Measurements from ENCODE around the gene LAMC2. TPM values are rescaled to one million over a fixed set of nuclear protein-coding genes. Genes with fewer than 3 reads are reported as not detected.

The LAMC2 gene
- total and polyA plus RNA-seq, 2 of the 13 experiments (the other 11 are each of a cell fraction or from before 2014, with no cell fraction given), result 0.03 TPM; not detected in 1

- CTCF ChIA-PET (ENCODE audit: low intra/inter-chr PET ratio, low total read pairs), result no interaction called here
- in situ Hi-C loops (cut with HindIII; ENCODE audit: extremely low pct_ligation_motif_present, low pct_unique_long_range_greater_than_20kb) (no loop called here), intact Hi-C loops (cut with micrococcal nuclease; ENCODE audit: unreplicated experiment) (no loop called here)
- H3K4me2 ChIP-seq (ENCODE audit: low read depth, low read length), result no peak overlapping the region
- no peaks in the 10 kb centered on the region for H3K9me3 ChIP-seq (ENCODE audit: low read length)
- H3K27ac ChIP-seq (ENCODE audit: extremely low read length, insufficient read depth, low read length), result no peak overlapping the region
- H4K20me1 ChIP-seq (ENCODE audit: insufficient read depth, low read length), result no peaks in the 10 kb centered on the region
- no peaks in the 10 kb centered on the region for H3K79me2 ChIP-seq (ENCODE audit: insufficient read depth, low read length)
- WGBS (ENCODE audit: low lambda C conversion rate), result 28% methylated on average over 3 of the region's 3 CpGs
- TF ChIP-seq, protein P1, sequence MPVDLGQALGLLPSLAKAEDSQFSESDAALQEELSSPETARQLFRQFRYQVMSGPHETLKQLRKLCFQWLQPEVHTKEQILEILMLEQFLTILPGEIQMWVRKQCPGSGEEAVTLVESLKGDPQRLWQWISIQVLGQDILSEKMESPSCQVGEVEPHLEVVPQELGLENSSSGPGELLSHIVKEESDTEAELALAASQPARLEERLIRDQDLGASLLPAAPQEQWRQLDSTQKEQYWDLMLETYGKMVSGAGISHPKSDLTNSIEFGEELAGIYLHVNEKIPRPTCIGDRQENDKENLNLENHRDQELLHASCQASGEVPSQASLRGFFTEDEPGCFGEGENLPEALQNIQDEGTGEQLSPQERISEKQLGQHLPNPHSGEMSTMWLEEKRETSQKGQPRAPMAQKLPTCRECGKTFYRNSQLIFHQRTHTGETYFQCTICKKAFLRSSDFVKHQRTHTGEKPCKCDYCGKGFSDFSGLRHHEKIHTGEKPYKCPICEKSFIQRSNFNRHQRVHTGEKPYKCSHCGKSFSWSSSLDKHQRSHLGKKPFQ (CRISPR knock-in tag; IDR thresholded peaks at IDR 0.05; ENCODE audit: insufficient replicate concordance), result no peak
- TF ChIP-seq PRMT3 (CRISPR knock-in tag; IDR thresholded peaks at IDR 0.05; ENCODE audit: borderline replicate concordance, low read depth), result no peak
- no peak for TF ChIP-seq MIXL1 (CRISPR knock-in tag; IDR thresholded peaks at IDR 0.05)
- no peak for TF ChIP-seq CBX2 (IDR thresholded peaks at IDR 0.05; ENCODE audit: low read depth, low read length)
- TF ChIP-seq CBX2 (CRISPR knock-in tag; IDR thresholded peaks at IDR 0.05; ENCODE audit: low read depth), result no peak
- no peak for TF ChIP-seq ZNF430 (CRISPR knock-in tag; IDR thresholded peaks at IDR 0.05)
- TF ChIP-seq, protein P2, sequence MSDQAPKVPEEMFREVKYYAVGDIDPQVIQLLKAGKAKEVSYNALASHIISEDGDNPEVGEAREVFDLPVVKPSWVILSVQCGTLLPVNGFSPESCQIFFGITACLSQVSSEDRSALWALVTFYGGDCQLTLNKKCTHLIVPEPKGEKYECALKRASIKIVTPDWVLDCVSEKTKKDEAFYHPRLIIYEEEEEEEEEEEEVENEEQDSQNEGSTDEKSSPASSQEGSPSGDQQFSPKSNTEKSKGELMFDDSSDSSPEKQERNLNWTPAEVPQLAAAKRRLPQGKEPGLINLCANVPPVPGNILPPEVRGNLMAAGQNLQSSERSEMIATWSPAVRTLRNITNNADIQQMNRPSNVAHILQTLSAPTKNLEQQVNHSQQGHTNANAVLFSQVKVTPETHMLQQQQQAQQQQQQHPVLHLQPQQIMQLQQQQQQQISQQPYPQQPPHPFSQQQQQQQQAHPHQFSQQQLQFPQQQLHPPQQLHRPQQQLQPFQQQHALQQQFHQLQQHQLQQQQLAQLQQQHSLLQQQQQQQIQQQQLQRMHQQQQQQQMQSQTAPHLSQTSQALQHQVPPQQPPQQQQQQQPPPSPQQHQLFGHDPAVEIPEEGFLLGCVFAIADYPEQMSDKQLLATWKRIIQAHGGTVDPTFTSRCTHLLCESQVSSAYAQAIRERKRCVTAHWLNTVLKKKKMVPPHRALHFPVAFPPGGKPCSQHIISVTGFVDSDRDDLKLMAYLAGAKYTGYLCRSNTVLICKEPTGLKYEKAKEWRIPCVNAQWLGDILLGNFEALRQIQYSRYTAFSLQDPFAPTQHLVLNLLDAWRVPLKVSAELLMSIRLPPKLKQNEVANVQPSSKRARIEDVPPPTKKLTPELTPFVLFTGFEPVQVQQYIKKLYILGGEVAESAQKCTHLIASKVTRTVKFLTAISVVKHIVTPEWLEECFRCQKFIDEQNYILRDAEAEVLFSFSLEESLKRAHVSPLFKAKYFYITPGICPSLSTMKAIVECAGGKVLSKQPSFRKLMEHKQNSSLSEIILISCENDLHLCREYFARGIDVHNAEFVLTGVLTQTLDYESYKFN (CRISPR knock-in tag; conservative IDR thresholded peaks at IDR 0.05), result no peak
- no peak for TF ChIP-seq ZNF24 (IDR thresholded peaks at IDR 0.05)
- TF ChIP-seq ZBTB4 (CRISPR knock-in tag; IDR thresholded peaks at IDR 0.05; ENCODE audit: borderline replicate concordance), result no peak
- no peak for TF ChIP-seq SCMH1 (CRISPR knock-in tag; IDR thresholded peaks at IDR 0.05; ENCODE audit: borderline replicate concordance)
- no peak for TF ChIP-seq ZNF329 (CRISPR knock-in tag; IDR thresholded peaks at IDR 0.05; ENCODE audit: low read depth)
- no peak for TF ChIP-seq ZMYM3 (CRISPR knock-in tag; IDR thresholded peaks at IDR 0.05)
- TF ChIP-seq IKZF1 (IDR thresholded peaks at IDR 0.05), result no peak
- TF ChIP-seq ZNF180 (CRISPR knock-in tag; IDR thresholded peaks at IDR 0.05; ENCODE audit: borderline replicate concordance, low read depth), result no peak
- TF ChIP-seq FOXA3 (CRISPR knock-in tag; IDR thresholded peaks at IDR 0.05), result no peak
- TF ChIP-seq MED8 (CRISPR knock-in tag; IDR thresholded peaks at IDR 0.05; ENCODE audit: insufficient replicate concordance), result no peak
- no peak for TF ChIP-seq EED (CRISPR knock-in tag; IDR thresholded peaks at IDR 0.05)
- TF ChIP-seq HOXA3 (CRISPR knock-in tag; IDR thresholded peaks at IDR 0.05), result no peak
- H3K4me1 ChIP-seq (ENCODE audit: insufficient read depth, low read length), result no peaks in the 10 kb centered on the region
- no peak for FAIRE-seq
- no peak overlapping the region for H3K9ac ChIP-seq (ENCODE audit: insufficient read depth, low read depth, low read length)
- H2AFZ ChIP-seq (ENCODE audit: low read length), result no peak overlapping the region
- ATAC-seq, result no peak
- BruUV-seq (replicated peaks), result no TSS peak
- H3K36me3 ChIP-seq (replicated peaks in 1 of 2; ENCODE audit: control insufficient read depth in 1 of 2, insufficient read depth in 2 of 2, low read length in 2 of 2), result no peaks in the 10 kb centered on the region
- POLR2A ChIA-PET, result no interaction called here
- DNase-seq (ENCODE audit: low spot score), result no peak
- H3K4me3 ChIP-seq (replicated peaks in 1 of 3; ENCODE audit: insufficient read depth in 1 of 3, low read depth in 2 of 3, low read length in 3 of 3), result no peak overlapping the region
- peaks cover 0 to 3% of the 10 kb centered on the region in 2 experiments; a peak in 2 of 5 replicates for H3K27me3 ChIP-seq (ENCODE audit: control insufficient read depth in 1 of 2, insufficient read depth in 2 of 2, low read length in 2 of 2)
Measured at GRCh38 chr1:183245357-183245756, 59.3 kb downstream of the LAMC2 start.
